Measurements from ENCODE around the gene CD2AP. TPM values are rescaled to one million over a fixed set of nuclear protein-coding genes. Genes with fewer than 3 reads are reported as not detected.

The CD2AP gene
- total RNA-seq, 1 experiment from 2014 or later = 42.7 TPM

DNA sequence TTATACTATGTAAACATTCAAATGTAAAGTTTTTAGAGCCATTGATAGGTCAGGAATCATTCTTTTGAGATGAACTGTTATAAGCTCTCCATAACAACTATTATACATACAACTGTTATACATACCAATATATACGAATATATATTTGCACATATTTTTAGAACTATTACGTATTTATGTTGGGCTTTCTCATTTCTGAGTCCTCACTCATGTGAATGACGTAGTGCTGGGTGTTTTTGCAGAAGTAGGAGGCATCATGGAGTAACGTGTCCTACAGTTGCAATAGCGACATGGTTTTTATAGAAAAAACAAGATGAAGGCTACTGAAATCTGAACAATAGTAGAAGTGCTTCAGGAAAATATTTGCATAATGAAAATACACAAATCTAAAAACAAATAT, 184.4 kb downstream of the CD2AP start:
- Histone ChIP-seq H3K9ac (ENCODE audit: low read length) (no peak overlapping the region), H4K20me1 (ENCODE audit: insufficient read depth, low read depth, low read length) (no peaks in the 10 kb centered on the region), H3K4me2 (ENCODE audit: low read depth, low read length, poor library complexity, severe bottlenecking) (no peak overlapping the region), H3K79me2 (ENCODE audit: low read length) (no peaks in the 10 kb centered on the region), H3K27ac (ENCODE audit: low read length) (no peak overlapping the region), H3K9me3 (ENCODE audit: low read length) (no peaks in the 10 kb centered on the region), H3K4me1 (ENCODE audit: low read length) (peaks cover 9% of the 10 kb centered on the region), H3K9me2 (replicated peaks; ENCODE audit: insufficient read depth, low read length) (no peaks in the 10 kb centered on the region), H2AFZ (ENCODE audit: low read length) (no peak overlapping the region), H3K27me3 (ENCODE audit: low read length) (no peaks in the 10 kb centered on the region), H3K4me3 (ENCODE audit: low read length) (no peak overlapping the region), H3K36me3 (ENCODE audit: insufficient read depth, low read length) (no peaks in the 10 kb centered on the region)
- DNase-seq = no peak

DNA sequence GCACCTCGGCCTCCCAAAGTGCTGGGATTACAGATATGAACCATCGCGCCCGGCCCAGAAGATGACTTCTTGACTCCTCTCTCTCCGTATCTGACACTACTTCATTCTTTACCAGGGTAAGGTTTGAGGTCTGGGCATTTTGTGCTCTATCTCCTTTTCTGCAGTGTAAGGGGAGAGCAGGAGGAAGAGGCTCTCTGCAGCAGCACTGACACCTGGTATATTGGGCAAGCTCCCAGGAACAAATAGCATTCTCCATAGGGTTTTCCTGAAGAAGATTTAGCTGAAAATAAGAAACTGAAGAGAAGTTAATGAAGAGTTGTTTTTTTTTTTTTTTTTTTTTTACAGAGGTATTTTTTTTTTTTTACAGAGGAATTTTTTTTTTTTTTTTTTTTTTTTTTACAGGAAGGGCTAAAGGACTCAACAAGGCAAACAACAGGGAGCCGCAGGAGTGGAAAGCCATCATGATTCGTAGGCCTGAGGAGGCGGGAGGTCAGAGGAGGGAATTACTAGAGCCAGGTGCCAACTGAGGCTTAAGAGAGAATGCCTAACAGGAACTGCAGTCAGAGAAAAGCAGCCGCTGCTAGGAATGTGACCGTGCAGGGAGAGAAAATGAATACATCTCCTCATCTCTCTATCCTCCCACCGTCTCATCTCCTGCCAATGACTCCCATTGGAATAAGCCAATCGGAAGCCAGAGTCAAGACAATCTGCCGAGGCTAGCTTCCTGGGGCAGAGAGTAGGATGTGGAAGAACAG, 186.1 kb downstream of the CD2AP start:
- H3K27me3 ChIP-seq (ENCODE audit: low read length) = no peaks in the 10 kb centered on the region
- no peaks in the 10 kb centered on the region for H3K9me2 ChIP-seq (replicated peaks; ENCODE audit: insufficient read depth, low read length)
- no peak overlapping the region for H3K4me3 ChIP-seq (ENCODE audit: low read length)

DNA sequence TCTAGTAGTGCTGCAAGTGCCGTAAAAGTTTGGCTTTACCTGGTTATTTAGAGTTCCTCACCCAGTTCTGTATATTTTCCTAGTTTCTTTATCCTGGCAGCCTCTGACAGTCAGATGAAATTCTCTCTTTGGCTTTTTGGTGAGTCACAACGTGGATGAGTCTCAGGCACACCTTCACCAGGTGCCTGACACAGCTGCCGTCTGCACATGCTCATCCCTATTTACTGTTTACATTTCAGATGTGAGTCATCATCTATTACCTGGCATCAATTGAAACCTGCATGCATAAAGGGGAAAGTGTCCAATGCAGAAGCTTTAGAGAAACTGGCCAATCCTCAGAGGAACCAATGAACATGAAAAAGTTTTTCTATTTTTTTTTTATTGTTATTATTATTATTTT, 187.5 kb downstream of the CD2AP start:
- Histone ChIP-seq H3K9me2 (replicated peaks; ENCODE audit: insufficient read depth, low read length) (no peaks in the 10 kb centered on the region), H3K36me3 (ENCODE audit: insufficient read depth, low read length) (no peaks in the 10 kb centered on the region), H3K4me2 (ENCODE audit: low read depth, low read length, poor library complexity, severe bottlenecking) (no peak overlapping the region), H3K9me3 (ENCODE audit: low read length) (no peaks in the 10 kb centered on the region), H3K4me1 (ENCODE audit: low read length) (no peaks in the 10 kb centered on the region), H4K20me1 (ENCODE audit: insufficient read depth, low read depth, low read length) (no peaks in the 10 kb centered on the region), H3K4me3 (ENCODE audit: low read length) (no peak overlapping the region), H3K9ac (ENCODE audit: low read length) (no peak overlapping the region), H3K79me2 (ENCODE audit: low read length) (no peaks in the 10 kb centered on the region), H3K27me3 (ENCODE audit: low read length) (no peaks in the 10 kb centered on the region), H3K27ac (ENCODE audit: low read length) (no peak overlapping the region), H2AFZ (ENCODE audit: low read length) (no peak overlapping the region)
- no peak for DNase-seq

More for the DNA sequence above, 186.1 kb downstream of the CD2AP start:
- no peaks in the 10 kb centered on the region for H3K36me3 ChIP-seq (ENCODE audit: insufficient read depth, low read length)
- H2AFZ ChIP-seq (ENCODE audit: low read length) = no peak overlapping the region
- H3K4me2 ChIP-seq (ENCODE audit: low read depth, low read length, poor library complexity, severe bottlenecking) = no peak overlapping the region
- no peak overlapping the region for H3K27ac ChIP-seq (ENCODE audit: low read length)
- no peak for DNase-seq
- no peak overlapping the region for H3K9ac ChIP-seq (ENCODE audit: low read length)
- no peaks in the 10 kb centered on the region for H4K20me1 ChIP-seq (ENCODE audit: insufficient read depth, low read depth, low read length)
- no peaks in the 10 kb centered on the region for H3K9me3 ChIP-seq (ENCODE audit: low read length)
- H3K79me2 ChIP-seq (ENCODE audit: low read length) = no peaks in the 10 kb centered on the region
- no peaks in the 10 kb centered on the region for H3K4me1 ChIP-seq (ENCODE audit: low read length)

DNA sequence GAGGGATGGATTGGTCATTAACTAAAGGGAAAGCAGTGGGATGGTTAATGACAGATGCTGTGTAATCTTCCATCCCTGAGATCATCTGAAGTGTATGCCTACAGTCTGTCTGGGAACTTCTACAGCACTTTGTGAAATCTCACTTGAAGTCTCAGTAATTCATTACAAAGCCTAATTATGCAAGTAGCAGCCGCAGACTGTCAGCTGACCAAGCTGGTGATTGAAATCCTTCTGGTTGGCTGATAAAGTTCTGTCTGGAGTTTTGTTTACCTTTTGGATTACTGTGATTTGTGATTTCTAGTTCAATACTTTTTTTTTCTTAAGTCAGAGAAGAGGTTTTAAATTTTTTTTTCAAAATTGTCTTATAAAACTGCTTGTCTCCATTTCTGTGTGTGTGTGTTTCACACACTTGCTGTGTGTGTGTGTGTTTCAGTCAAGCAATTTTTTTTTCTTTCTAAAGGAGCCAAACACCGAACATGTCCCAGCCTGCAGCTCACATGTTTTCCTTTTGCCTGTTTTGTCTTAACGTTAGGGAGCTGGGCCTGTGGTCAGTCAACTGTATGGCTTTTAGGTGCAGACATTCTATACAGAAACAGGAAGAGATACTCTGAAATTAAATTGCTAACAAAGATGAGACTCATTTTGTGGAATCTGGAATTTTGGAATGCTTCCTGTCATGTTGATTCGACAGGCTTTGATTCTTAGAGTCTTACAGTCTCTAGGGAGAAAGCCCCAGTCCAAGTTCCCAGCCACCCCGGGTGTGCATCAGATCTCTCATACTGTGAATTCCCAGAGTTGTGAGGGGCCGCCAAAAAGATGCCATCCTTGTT, 192.3 kb downstream of the CD2AP start:
- Histone ChIP-seq H3K36me3 (ENCODE audit: insufficient read depth, low read length) (no peaks in the 10 kb centered on the region), H3K9ac (ENCODE audit: low read length) (no peak overlapping the region), H4K20me1 (ENCODE audit: insufficient read depth, low read depth, low read length) (no peaks in the 10 kb centered on the region), H2AFZ (ENCODE audit: low read length) (no peak overlapping the region), H3K4me1 (ENCODE audit: low read length) (no peaks in the 10 kb centered on the region), H3K9me3 (ENCODE audit: low read length) (no peaks in the 10 kb centered on the region), H3K27me3 (ENCODE audit: low read length) (no peaks in the 10 kb centered on the region), H3K9me2 (replicated peaks; ENCODE audit: insufficient read depth, low read length) (no peaks in the 10 kb centered on the region), H3K4me3 (ENCODE audit: low read length) (no peak overlapping the region), H3K27ac (ENCODE audit: low read length) (no peak overlapping the region), H3K4me2 (ENCODE audit: low read depth, low read length, poor library complexity, severe bottlenecking) (no peak overlapping the region), H3K79me2 (ENCODE audit: low read length) (no peaks in the 10 kb centered on the region)
- no peak for DNase-seq

GRCh38 chr6:47670851-47671250, 193.3 kb downstream of the CD2AP start:
- Histone ChIP-seq H3K4me2 (ENCODE audit: low read depth, low read length, poor library complexity, severe bottlenecking) (no peak overlapping the region), H3K9me3 (ENCODE audit: low read length) (no peaks in the 10 kb centered on the region), H2AFZ (ENCODE audit: low read length) (no peak overlapping the region), H3K36me3 (ENCODE audit: insufficient read depth, low read length) (no peaks in the 10 kb centered on the region), H4K20me1 (ENCODE audit: insufficient read depth, low read depth, low read length) (no peaks in the 10 kb centered on the region), H3K9ac (ENCODE audit: low read length) (no peak overlapping the region), H3K9me2 (replicated peaks; ENCODE audit: insufficient read depth, low read length) (no peaks in the 10 kb centered on the region), H3K27ac (ENCODE audit: low read length) (no peak overlapping the region), H3K4me3 (ENCODE audit: low read length) (no peak overlapping the region), H3K79me2 (ENCODE audit: low read length) (no peaks in the 10 kb centered on the region), H3K4me1 (ENCODE audit: low read length) (no peaks in the 10 kb centered on the region), H3K27me3 (ENCODE audit: low read length) (no peaks in the 10 kb centered on the region)
- no peak for DNase-seq

GRCh38 chr6:47671777-47672176, 194.2 kb downstream of the CD2AP start:
- H3K9ac ChIP-seq (ENCODE audit: low read length) = no peak overlapping the region
- H3K79me2 ChIP-seq (ENCODE audit: low read length) = no peaks in the 10 kb centered on the region
- H4K20me1 ChIP-seq (ENCODE audit: insufficient read depth, low read depth, low read length) = no peaks in the 10 kb centered on the region
- H2AFZ ChIP-seq (ENCODE audit: low read length) = no peak overlapping the region
- no peak for DNase-seq
- no peak overlapping the region for H3K27ac ChIP-seq (ENCODE audit: low read length)
- no peaks in the 10 kb centered on the region for H3K9me2 ChIP-seq (replicated peaks; ENCODE audit: insufficient read depth, low read length)
- no peaks in the 10 kb centered on the region for H3K27me3 ChIP-seq (ENCODE audit: low read length)
- H3K4me1 ChIP-seq (ENCODE audit: low read length) = no peaks in the 10 kb centered on the region
- H3K4me2 ChIP-seq (ENCODE audit: low read depth, low read length, poor library complexity, severe bottlenecking) = no peak overlapping the region
- H3K4me3 ChIP-seq (ENCODE audit: low read length) = no peak overlapping the region
- H3K36me3 ChIP-seq (ENCODE audit: insufficient read depth, low read length) = no peaks in the 10 kb centered on the region
- H3K9me3 ChIP-seq (ENCODE audit: low read length) = no peaks in the 10 kb centered on the region

DNA sequence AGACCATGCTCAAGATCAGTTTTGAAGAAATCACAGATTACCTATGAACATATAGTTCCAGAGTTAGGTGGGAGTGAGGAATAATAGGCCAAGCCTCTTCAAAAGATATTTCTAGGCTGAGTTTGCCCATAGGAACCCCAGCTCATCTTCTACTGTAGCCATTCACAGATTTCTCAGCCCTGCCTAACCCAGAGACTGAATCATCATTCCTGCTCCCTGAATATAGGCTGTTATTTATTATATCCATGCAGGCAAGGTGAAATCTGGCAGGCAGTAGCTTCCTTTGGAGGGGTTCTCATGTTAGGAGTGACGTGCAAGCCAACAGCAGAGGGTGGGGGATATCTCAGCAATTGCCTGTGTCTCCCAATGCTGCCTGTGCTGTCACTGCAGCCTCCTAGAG, 195.2 kb downstream of the CD2AP start:
- Histone ChIP-seq H3K4me3 (ENCODE audit: low read length) (no peak overlapping the region), H4K20me1 (ENCODE audit: insufficient read depth, low read depth, low read length) (no peaks in the 10 kb centered on the region), H3K9ac (ENCODE audit: low read length) (no peak overlapping the region), H3K9me2 (replicated peaks; ENCODE audit: insufficient read depth, low read length) (no peaks in the 10 kb centered on the region), H3K79me2 (ENCODE audit: low read length) (no peaks in the 10 kb centered on the region), H3K27ac (ENCODE audit: low read length) (no peak overlapping the region), H3K9me3 (ENCODE audit: low read length) (no peaks in the 10 kb centered on the region), H3K36me3 (ENCODE audit: insufficient read depth, low read length) (no peaks in the 10 kb centered on the region), H3K4me1 (ENCODE audit: low read length) (no peaks in the 10 kb centered on the region), H2AFZ (ENCODE audit: low read length) (no peak overlapping the region), H3K4me2 (ENCODE audit: low read depth, low read length, poor library complexity, severe bottlenecking) (no peak overlapping the region), H3K27me3 (ENCODE audit: low read length) (no peaks in the 10 kb centered on the region)
- DNase-seq = no peak

DNA sequence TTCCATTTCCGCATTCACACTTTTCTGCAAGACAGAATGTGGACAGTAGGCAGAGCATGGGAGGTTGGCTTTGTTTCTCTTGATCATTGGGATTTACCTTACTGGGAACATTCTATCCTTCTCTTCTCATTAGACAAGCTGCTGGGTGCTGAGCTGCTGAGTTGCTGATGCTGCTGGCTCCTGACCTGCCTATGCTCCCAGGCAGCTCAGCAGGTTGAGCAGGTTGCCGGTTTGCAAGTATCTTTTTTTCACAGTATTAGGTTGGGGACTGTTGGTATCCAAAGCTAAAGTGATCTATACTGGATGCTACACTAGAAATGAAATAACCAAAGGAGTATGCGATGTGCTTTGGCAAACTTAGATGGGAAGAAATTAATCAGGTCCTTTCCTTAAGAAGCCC, 197.1 kb downstream of the CD2AP start:
- Histone ChIP-seq H3K79me2 (ENCODE audit: low read length) (no peaks in the 10 kb centered on the region), H3K36me3 (ENCODE audit: insufficient read depth, low read length) (no peaks in the 10 kb centered on the region), H3K27ac (ENCODE audit: low read length) (no peak overlapping the region), H3K4me2 (ENCODE audit: low read depth, low read length, poor library complexity, severe bottlenecking) (no peak overlapping the region), H2AFZ (ENCODE audit: low read length) (no peak overlapping the region), H3K4me3 (ENCODE audit: low read length) (no peak overlapping the region), H3K9me2 (replicated peaks; ENCODE audit: insufficient read depth, low read length) (no peaks in the 10 kb centered on the region), H4K20me1 (ENCODE audit: insufficient read depth, low read depth, low read length) (no peaks in the 10 kb centered on the region), H3K9ac (ENCODE audit: low read length) (no peak overlapping the region), H3K27me3 (ENCODE audit: low read length) (no peaks in the 10 kb centered on the region), H3K4me1 (ENCODE audit: low read length) (no peaks in the 10 kb centered on the region), H3K9me3 (ENCODE audit: low read length) (no peaks in the 10 kb centered on the region)
- no peak for DNase-seq

All from Karpas-422 (cell line).